NCI-H748 (cell line): ENCODE data around the gene IP6K2.

Experiments
- DNase-seq: peaks from one replicate; lab custom pipeline; 2025; ENCODE audit not compliant: unreplicated experiment; lab: John Stamatoyannopoulos, UW

The IP6K2 gene

DNA sequence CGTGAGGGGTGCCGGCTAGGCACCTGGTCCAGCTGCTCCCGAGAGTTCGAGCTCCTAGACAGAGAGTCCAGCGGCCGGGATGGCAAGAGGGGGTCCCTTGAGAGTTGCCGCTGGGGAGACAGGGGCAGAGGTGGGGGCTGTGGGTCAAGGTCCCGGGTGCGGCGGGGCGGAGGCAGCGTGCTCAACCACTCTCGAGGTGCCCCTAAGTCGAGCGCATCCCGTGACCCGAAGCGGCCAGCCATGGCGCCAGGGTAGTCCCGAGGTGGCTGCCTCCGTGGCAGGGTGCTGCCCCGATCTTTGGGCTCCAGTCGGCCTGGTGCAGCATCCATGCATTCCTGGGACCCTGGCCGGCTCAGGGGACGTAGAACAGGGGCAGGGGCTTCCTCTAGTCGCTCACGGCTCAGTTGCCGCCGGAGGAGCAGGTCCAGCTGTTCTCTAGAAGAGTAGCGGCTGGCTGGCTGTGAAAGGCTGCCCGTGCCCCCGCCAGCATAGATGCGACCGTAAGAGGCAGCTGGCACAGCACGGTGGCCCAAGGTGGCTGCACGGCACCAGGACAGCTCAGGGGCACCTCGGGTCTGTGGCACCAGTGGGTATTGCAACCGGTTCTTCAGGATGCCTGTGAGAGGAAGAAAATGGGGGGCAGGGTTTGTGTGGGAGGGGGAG lies 76.9 kb downstream of the IP6K2 start:
- DNase-seq: no peak
